Left kidney (tissue), 2 donors: Measurements from ENCODE around the gene USP40. TPM values are rescaled to one million over a fixed set of nuclear protein-coding genes. Genes with fewer than 3 reads are reported as not detected.
A peak's percentile ranks its signal among the peaks of the same experiment; 100 is the strongest.

Experiments used
- DNase-seq: peaks from one replicate; pipeline ENCODE4 v3.0.0-alpha.2; 2013
- polyA plus RNA-seq: library from polyadenylated mRNA; unstranded; fragments of 120-200 nt; gene quantifications from one replicate; pipeline ENCODE4 v1.2.1, GENCODE V29; 2013; ENCODE audit not compliant: insufficient read length

Gene USP40
- polyA plus RNA-seq, 1 donor: 79.2 TPM

GRCh38 chr2:233476063-233476410 is 90.5 kb downstream of the USP40 start:
- DNase-seq: no peak

GRCh38 chr2:233474308-233475160 is 92.0 kb downstream of the USP40 start:
- no peak for DNase-seq

- no peak for DNase-seq
Measured at GRCh38 chr2:233473878-233474277, 92.7 kb downstream of the USP40 start.

GRCh38 chr2:233473386-233473791 is 93.2 kb downstream of the USP40 start:
- no peak for DNase-seq

- no peak for DNase-seq
Measured at GRCh38 chr2:233471291-233472035, 95.1 kb downstream of the USP40 start.

- no peak for DNase-seq
Measured at GRCh38 chr2:233470839-233471238, 95.7 kb downstream of the USP40 start.

- peak; percentile 38 for DNase-seq
Measured at GRCh38 chr2:233470011-233470687, 96.4 kb downstream of the USP40 start.

GRCh38 chr2:233469261-233470010 is 97.1 kb downstream of the USP40 start:
- DNase-seq: no peak

- no peak for DNase-seq
Measured at GRCh38 chr2:233468741-233469110, 97.9 kb downstream of the USP40 start.

- DNase-seq: no peak
Measured at GRCh38 chr2:233468047-233468740, 98.4 kb downstream of the USP40 start.

GRCh38 chr2:233466991-233467603 is 99.5 kb downstream of the USP40 start:
- no peak for DNase-seq

- DNase-seq: no peak
Measured at GRCh38 chr2:233464531-233465240, 101.9 kb downstream of the USP40 start.

- no peak for DNase-seq
Measured at GRCh38 chr2:233464056-233464455, 102.5 kb downstream of the USP40 start.

GRCh38 chr2:233463586-233463985 is 103.0 kb downstream of the USP40 start:
- DNase-seq: no peak

GRCh38 chr2:233462826-233463470 is 103.6 kb downstream of the USP40 start:
- DNase-seq: no peak

- no peak for DNase-seq
Measured at GRCh38 chr2:233462202-233462785, 104.3 kb downstream of the USP40 start.

GRCh38 chr2:233461481-233461891 is 105.1 kb downstream of the USP40 start:
- no peak for DNase-seq

- DNase-seq: no peak
Measured at GRCh38 chr2:233460726-233461441, 105.7 kb downstream of the USP40 start.

- no peak for DNase-seq
Measured at GRCh38 chr2:233459426-233459825, 107.2 kb downstream of the USP40 start.
